HG02981 (cell line): Measurements from ENCODE around the gene DDX31.

Experiments
- ATAC-seq: cut with Tn5 transposase; IDR thresholded peaks from one replicate; pipeline ENCODE4 v1.9.1; 2021; ENCODE audit warnings: mild to moderate bottlenecking, moderate library complexity; ENCODE audit not compliant: unreplicated experiment

The DDX31 gene

DNA sequence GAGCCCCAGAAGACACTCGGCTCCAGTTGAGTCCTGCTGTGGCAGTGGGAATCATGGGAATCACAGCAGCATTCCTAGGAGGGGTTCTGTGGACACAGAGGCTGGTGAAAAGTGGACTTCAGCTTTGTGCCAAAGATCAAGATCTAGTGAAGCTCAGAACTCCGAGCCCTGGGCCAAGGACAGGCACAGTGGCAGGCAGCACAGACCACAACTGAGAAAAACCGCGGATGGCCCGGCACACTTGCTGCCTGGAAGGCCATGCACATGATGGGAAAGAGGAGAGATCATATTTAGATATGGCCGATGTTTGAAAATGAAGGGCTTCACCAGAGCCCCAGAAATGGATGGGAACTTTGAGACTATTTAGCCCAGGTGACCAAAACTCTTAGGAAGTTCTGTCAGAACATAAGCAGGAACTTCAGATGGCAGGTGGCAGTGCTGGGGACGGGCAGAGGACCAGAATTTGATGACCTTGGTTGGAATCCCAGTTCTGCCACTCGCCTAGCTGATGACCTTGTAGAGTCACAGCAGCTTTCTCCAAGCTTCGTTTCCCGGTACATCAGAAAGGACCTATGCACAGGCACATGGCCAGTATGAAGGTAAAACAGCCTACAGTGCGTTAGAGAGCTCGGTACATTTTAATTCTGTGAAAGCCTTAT lies 69.3 kb downstream of the DDX31 start:
- no peak for ATAC-seq

DNA sequence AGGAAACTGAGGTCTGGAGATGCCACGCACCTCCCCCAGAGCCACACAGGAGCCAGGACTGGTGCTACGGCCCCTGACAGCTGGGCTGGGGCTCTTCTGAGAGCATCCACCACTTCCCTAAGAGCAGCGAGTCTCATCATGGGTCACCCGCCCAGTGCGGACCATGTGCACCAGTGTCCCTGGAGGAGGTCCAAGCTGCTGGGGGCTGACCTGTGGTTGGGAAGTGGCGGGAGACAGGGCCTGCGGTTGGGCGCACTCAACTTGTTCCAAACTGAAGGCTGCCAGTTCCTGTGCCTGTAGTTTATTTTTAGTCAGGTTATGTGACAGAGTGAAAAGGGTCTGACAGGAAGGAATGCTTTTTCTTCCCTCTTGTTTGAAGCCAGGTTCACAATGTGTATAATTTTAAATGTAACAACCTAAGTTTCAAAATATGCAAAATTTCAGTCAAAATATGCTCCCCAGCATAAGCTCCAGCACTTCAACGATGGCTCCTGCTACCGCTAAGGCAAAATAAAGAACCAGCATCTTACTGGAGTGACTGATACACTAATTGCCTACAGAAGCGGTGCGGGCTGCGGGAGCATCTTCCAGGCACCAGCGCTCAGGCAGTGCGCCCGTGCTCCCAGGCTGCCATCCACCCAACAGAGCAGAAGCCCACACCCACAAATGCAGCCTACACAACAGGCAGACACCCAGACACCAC lies 72.6 kb downstream of the DDX31 start:
- ATAC-seq, result no peak

DNA sequence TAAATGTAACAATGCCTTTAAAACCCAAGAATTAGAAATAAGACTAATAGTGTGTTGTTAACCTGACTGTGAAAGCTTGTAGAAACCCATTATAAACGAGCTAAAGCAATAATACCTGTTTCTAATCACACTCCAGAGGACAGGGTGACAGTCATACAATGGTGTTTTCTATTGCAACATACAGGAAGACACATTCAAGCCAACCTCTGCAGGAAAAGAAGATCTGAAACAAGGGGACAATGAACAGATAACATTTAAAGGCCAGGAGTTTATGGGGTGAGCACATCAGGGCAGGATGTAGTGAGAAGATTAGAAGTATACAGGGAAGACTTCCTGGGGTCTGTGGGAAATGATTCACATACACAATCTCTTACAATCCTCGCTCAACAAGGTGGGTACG lies 73.6 kb downstream of the DDX31 start:
- no peak for ATAC-seq

DNA sequence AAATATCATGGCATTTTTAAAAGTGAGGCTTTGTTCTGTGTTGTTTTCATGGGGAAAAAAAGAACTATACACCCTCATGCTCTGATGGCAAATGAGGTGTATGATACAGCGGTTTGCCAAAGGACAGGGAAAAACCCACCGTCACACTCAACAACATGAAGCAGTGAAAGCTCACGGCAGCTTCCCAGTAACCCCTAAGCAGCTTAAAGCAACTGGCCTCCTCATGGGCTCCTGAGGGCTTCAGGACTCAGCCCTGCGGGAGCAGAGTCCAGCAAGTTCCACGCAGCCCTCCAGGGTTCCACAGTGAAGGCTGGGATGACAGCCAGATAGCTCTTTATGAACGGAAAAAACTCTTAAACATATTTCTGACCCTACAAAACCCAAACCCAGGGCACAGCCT lies 74.5 kb downstream of the DDX31 start:
- ATAC-seq, result no peak

GRCh38 chr9:132594412-132594811 lies 75.4 kb downstream of the DDX31 start:
- ATAC-seq, result no peak

- ATAC-seq, result no peak
Measured at GRCh38 chr9:132592451-132592850, 77.3 kb downstream of the DDX31 start.

GRCh38 chr9:132591751-132592314 lies 78.0 kb downstream of the DDX31 start:
- no peak for ATAC-seq

DNA sequence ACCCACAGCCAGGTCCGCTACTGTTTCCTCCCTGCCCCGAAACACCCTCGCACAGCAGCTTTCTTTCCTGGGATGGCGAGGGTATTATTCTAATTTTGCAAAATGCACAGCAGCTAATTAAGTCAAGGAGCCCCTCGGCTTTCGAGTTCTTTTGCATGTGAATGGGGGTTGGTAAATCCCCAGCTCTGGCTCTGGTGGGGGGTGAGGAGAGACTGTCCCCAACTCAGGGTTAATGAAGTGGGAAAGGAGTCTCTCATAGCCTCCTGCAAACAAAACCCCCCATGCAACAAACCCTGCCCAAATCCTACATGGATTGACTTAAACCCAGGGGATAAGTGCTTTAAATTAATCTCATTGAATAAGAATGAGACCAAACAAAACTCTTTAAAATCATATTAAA lies 78.5 kb downstream of the DDX31 start:
- ATAC-seq, result no peak

DNA sequence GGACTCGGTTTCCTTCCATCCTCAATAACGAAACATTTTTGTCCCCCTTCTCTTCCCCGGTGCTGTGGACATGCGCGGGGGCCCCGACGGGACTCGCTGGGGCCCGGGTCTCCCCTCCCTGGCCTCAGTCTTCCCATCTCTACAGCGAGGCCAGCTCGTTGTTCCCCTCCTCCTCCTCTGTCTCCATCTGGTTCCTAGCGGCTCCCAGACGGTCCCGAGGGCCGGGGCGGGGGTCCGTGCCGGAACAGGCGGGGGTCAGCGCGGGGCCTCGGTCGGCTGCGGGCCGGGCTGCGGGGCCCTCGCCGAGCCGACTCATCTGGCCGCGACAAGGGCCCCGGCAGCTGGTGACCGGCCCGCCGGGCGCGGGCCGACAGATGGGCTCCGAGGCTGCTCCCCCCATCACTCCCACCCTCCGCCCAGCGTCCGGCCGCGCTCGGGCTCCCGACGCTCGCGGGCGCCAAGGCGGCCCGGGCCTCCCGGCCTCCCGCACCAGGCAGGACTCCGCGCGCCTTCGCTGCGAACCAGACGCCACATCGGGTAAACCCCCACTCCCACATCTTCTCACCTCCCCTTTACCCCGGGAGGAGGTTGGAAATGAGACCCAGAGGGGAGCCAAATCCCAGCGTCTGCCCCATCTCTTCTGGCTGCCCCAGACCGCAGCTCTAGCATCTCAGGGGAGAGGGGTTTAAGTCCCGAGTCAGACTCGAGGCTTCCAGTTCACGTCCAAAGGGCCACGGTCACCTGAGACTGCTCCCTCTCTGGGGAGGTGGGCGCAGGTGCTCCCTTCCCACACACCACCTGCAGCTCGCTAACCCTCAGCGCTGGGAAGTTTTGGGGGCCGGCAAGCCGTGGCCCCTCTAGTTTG lies 79.2 kb downstream of the DDX31 start:
- ATAC-seq, result no peak

- no peak for ATAC-seq
Measured at GRCh38 chr9:132590037-132590317, 79.8 kb downstream of the DDX31 start.

- ATAC-seq, result no peak
Measured at GRCh38 chr9:132589148-132590036, 80.4 kb downstream of the DDX31 start.

- ATAC-seq, result no peak
Measured at GRCh38 chr9:132588501-132589147, 81.2 kb downstream of the DDX31 start.

DNA sequence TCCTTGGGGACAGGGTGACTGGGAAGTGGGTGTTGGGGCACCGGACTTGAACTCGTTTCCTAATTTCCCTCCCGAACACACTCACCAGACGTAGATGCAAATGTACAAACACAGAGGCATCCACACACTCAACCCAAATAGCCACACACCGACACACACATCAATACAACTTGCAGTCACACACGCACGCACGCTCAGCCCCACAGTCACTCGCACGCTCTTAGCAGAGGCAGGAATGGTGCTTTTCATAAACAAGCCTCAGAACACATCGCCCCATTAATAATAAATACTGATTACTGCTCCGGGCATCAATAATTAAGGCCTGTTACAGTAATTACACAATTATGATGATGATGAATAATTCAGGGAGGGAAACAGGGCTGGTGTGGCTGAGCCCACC lies 81.7 kb downstream of the DDX31 start:
- ATAC-seq, result no peak

GRCh38 chr9:132587592-132587955 lies 82.2 kb downstream of the DDX31 start:
- no peak for ATAC-seq

GRCh38 chr9:132586830-132587591 lies 82.8 kb downstream of the DDX31 start:
- ATAC-seq, result no peak

DNA sequence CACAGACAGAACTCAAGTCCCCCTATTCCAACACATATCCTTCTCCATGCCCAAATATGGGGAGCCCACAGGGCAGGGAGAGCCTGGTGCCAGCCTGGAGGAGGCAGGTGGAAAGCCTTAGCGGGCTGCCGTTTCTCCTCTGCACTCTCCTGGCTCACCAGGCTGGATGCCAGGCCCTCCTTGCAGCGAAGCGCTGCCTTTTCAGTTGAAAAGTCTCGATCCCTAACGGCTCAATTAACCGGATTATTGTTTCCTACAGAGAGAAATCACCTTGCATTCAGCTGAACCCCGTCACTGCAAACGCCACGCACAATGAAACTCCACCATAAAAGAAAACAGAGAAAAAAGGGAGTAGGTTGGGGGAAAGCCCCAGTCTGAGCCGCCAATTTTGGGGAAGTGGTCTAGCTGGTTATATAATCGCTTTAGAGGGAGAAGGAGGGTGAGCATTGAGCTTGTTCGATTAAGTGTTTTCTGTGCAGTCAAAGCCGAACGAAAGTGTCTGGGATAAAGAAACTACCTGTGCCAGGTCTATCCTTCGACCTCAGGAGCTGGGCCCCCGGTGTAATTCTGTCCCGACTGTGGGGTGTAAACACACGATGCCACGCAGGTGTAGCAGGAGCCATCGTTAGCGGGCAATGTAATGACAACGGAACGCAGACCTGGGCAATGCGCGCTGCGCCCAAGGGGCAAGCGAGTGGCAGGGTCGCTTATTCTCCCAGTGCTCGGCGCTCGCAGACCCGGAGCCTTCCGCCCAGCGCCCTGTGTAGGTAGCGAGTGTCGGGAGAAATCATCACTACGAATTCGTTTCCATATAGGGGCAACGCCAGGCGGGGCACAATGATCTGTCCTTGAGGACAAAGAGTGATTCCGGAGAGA lies 83.6 kb downstream of the DDX31 start:
- no peak for ATAC-seq

DNA sequence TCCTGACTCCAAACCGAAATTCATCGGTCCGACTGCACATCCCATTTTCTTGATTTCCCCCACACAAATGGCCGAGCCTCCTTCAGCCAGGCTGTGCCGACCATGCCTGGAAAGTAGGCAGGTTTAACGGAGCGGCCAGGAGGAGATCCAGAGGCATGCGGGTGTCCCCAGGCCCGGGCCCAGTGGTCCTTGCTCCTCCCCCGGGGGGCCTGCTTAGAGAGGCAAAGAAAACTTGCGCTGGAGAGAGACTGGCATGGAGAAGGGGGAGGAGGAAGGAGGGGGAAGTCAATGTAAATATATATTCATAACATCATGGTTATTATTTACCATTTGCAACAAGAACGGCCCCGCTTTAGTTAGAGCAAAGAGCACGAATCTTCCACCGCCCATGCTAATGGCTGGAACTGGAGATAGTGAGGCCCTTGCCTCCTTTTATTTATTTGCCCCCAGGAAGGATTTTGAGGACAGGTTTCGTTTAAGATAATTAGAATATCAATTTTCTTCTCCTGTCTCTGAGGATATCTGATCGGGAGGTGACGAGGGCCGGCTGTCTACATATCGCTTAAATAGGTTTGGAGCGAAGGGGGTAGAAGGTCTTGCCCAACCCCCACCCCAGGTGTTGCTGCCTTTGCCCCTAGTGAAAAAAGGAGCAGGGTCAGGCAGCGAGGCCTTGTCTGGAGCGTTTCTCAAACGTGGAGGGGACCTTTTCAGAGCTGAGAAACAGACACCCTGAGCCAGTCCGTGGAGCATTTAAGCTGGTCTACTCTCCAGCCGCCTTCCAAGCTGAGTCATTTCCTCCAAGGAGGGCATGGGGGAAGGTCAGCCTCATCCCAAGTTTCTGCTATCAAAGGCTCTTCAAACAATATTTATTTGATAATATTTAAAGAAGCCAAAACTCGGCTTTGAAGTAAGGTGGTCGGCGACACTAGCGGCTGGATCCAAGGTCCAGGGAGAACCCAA lies 84.9 kb downstream of the DDX31 start:
- ATAC-seq, result no peak
